GM20000 (cell line): Measurements from ENCODE around the gene TRIM22.
"Not testable (repeated sequence)": the region's sequence is repeated elsewhere in the genome, so short reads cannot be mapped to it uniquely, and the experiment has no call there.

Source experiments
- DNase-seq: peaks from one replicate; pipeline ENCODE4 v3.0.0; 2012; ENCODE audit warnings: low spot score
- TF ChIP-seq, protein P1 (sequence below): IDR thresholded peaks from 2 replicates; pipeline ENCODE4 v1.5.1; 2012; ENCODE audit warnings: mild to moderate bottlenecking, control low read depth; ENCODE audit errors: extremely low read depth, missing control alignments

The TRIM22 gene

DNA sequence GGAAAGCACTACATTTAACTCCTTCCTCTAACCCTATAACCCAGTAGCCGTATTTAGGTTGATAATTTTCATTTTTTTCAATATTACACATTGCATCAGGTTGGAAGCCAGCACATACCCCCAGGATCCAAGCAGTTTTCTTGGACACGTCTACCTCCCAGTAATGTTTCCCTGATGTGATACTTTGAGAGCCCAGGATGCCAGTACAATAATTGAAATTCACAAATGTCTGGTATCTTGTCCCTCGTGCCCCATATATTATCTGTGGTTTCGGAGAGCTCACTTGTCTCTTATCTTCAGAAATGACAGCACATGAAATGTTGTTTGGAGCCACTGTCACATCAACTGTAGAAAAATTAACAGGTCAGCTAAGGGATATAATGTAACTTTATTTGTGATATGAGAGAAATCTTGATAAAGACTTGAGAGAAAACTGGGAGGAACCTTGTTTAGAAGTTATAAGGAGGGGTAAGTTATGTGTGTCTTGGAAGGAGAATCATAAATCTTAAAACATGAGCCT, 24.5 kb upstream of the TRIM22 start:
- DNase-seq = no peak
- TF ChIP-seq, protein P1, sequence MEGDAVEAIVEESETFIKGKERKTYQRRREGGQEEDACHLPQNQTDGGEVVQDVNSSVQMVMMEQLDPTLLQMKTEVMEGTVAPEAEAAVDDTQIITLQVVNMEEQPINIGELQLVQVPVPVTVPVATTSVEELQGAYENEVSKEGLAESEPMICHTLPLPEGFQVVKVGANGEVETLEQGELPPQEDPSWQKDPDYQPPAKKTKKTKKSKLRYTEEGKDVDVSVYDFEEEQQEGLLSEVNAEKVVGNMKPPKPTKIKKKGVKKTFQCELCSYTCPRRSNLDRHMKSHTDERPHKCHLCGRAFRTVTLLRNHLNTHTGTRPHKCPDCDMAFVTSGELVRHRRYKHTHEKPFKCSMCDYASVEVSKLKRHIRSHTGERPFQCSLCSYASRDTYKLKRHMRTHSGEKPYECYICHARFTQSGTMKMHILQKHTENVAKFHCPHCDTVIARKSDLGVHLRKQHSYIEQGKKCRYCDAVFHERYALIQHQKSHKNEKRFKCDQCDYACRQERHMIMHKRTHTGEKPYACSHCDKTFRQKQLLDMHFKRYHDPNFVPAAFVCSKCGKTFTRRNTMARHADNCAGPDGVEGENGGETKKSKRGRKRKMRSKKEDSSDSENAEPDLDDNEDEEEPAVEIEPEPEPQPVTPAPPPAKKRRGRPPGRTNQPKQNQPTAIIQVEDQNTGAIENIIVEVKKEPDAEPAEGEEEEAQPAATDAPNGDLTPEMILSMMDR = no peak

- no peak for DNase-seq
- TF ChIP-seq, protein P1 = no peak
These were observed 23.7 kb upstream of the TRIM22 start for GRCh38 chr11:5665746-5666401.

GRCh38 chr11:5666402-5666793, 23.2 kb upstream of the TRIM22 start:
- DNase-seq = no peak
- TF ChIP-seq, protein P1 = no peak

DNA sequence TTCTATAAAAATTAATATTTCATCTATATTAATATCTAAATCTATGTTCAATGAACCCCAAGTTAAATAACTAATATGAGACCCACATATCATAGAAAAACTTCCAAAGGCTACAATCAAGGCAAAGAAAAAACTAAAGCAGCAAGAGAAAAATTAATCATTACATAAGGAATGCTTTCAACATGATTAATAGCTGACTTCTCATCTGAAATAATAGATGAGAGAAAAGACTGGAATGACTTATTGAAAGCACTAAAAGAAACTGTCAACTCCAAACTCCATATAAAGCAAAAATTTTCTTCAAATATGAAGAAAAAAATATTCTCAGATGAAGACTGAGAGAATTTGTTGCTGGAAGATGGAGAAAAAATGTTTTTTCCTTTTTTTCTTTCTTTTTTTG, 17.8 kb upstream of the TRIM22 start:
- no peak for DNase-seq
- TF ChIP-seq, protein P1 = no peak

DNA sequence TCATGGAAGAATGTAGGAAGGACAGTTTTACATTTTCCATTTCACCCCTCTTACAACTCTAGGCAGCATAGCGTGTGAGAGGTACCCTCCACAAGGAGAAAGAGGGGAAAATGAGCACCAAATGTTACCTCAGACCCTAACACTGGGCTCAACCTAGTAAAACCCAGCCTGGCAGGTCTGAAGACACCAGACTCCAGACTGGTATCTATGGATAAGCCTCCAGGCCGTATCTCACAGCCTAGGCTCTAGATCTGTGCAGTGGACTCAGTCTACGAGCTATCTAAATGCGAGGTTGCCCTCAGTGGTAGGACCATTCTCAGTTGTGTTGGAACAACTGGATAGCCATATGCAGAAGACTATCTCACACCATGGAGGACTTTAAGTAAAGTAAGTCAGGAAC, 15.2 kb upstream of the TRIM22 start:
- TF ChIP-seq, protein P1 = no peak
- no peak for DNase-seq

DNA sequence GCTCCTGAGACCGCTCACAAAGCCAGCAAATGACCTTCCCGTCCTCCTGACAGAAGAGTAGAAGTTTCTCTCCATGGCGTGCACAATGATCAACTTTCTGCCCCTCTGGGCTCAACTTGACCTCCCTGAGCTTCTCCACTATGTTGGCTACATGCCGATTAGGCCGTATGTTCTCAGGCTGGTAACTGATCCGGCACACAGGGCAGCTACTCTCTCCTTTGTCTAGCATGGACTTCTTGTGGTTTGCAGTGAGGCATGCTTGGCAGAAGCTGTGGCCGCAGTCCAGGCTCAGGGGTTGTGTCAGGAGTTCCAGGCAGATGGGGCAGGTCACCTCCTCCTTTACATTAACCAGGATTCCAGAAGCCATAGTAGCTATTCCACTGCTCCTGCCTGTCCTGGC, 9.8 kb upstream of the TRIM22 start:
- TF ChIP-seq, protein P1 = no peak
- DNase-seq = no peak

- not testable (repeated sequence) for DNase-seq
These were observed 6.6 kb upstream of the TRIM22 start for GRCh38 chr11:5682890-5683441.

- DNase-seq = not testable (repeated sequence)
These were observed 6.0 kb upstream of the TRIM22 start for GRCh38 chr11:5683620-5684019.
